Stimulated activated CD8-positive, alpha-beta memory T cell treated with anti-CD3 and anti-CD28 coated beads, Interleukin-4, amount 100 ng/mL, for 48 hours (primary cell): ENCODE data around the gene SLITRK6.
"Not testable (repeated sequence)": the region's sequence is repeated elsewhere in the genome, so short reads cannot be mapped to it uniquely, and the experiment has no call there.

Source experiments
- DNase-seq: peaks from one replicate; pipeline ENCODE4 v3.0.0-alpha.2; 2020

The SLITRK6 gene, protein sequence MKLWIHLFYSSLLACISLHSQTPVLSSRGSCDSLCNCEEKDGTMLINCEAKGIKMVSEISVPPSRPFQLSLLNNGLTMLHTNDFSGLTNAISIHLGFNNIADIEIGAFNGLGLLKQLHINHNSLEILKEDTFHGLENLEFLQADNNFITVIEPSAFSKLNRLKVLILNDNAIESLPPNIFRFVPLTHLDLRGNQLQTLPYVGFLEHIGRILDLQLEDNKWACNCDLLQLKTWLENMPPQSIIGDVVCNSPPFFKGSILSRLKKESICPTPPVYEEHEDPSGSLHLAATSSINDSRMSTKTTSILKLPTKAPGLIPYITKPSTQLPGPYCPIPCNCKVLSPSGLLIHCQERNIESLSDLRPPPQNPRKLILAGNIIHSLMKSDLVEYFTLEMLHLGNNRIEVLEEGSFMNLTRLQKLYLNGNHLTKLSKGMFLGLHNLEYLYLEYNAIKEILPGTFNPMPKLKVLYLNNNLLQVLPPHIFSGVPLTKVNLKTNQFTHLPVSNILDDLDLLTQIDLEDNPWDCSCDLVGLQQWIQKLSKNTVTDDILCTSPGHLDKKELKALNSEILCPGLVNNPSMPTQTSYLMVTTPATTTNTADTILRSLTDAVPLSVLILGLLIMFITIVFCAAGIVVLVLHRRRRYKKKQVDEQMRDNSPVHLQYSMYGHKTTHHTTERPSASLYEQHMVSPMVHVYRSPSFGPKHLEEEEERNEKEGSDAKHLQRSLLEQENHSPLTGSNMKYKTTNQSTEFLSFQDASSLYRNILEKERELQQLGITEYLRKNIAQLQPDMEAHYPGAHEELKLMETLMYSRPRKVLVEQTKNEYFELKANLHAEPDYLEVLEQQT

GRCh38 chr13:85799097-85799582, at the start of gene SLITRK6:
TSS of gene SLITRK6 (minus strand) at chr13:85799419. CDS start at chr13:85796508, 2,911 bp downstream.
- no peak for DNase-seq

GRCh38 chr13:85847012-85847411, 47.8 kb upstream of the SLITRK6 start:
- no peak for DNase-seq

DNA sequence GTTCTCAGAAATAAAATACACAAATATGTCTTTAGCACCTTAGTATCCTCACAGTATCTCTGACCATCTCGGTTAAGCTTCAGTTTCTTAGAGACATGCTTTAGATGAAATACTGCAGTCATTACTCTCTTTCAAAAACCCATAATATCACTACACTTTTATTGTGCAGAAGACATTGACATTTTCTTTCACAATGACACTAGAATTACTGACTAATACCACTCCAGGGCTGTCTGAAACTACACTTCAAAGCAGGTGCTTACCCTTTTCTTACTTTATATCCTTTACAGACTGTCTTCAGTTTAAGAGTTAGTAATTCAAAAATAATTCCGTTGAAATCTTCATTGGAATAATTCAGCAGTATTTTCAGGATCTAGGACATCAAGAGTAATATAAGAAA, 42.2 kb upstream of the SLITRK6 start:
- no peak for DNase-seq

GRCh38 chr13:85833921-85834320, 34.7 kb upstream of the SLITRK6 start:
- DNase-seq, result no peak

DNA sequence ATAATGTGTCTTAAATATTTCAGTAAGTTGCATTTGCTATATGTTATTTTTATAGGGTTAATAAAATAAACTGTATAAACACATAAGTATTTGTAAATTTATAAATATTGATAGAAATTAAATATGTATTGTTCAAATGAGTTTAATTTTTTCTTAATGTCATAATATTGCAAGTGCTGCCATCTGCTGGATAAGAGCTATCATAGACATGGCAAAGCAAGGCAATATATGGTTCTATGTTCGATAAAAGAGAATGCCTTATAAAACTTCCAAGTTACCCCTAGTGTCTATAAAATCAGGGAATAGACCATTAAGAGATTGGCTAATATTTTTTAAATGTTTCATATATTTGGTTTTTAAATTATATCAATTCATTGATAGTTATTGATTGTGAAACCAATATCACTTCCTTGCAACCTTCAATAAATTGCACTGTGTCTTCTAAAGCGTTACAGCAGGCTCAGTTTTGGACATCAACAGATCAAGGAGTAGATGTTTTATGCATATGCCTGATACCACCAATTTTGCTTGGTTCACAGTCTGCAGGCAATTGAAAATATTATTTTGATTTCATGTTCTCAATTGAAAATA, 29.0 kb upstream of the SLITRK6 start:
- no peak for DNase-seq

- DNase-seq, result no peak
Observed at GRCh38 chr13:85825454-85825853, 26.2 kb upstream of the SLITRK6 start.

DNA sequence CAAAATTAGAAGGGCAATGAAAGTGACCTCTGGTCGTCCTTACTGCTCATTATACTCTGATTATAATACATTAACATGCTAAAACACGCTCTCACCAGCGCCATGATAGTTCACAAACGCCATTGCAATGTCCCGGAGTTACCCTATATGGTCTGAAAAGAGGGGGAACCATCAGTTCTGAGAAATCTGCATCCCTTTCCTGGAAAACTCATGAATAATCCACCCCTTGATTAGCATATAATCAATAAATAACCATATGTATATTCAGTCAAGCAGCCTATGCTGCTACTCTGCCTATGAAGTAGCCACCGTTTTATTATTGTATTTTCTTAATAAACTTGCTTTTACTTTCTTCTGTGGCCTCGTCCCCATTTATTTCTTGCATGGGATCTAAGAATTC, 24.6 kb upstream of the SLITRK6 start:
- no peak for DNase-seq

- no peak for DNase-seq
Observed at GRCh38 chr13:85819513-85819912, 20.3 kb upstream of the SLITRK6 start.

DNA sequence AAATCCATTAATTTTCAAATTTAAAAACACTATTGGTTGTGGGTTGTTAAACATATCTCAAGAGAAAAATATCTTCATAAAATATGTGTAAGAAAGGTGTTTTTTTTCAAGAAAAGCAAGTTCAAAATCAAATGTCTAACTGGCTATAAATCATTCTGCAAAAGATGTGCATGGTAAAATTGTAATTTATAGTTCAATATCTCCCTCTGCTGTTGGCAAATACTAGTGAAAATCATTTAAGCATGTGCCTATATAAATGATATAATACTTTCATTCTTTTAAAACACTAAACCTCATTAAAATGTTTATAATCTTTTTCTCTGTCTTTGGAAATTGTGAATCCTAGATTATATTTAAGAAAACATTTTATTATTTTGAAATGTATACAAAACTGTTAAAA, 17.2 kb upstream of the SLITRK6 start:
- no peak for DNase-seq

GRCh38 chr13:85812282-85812681, 13.1 kb upstream of the SLITRK6 start:
- no peak for DNase-seq

DNA sequence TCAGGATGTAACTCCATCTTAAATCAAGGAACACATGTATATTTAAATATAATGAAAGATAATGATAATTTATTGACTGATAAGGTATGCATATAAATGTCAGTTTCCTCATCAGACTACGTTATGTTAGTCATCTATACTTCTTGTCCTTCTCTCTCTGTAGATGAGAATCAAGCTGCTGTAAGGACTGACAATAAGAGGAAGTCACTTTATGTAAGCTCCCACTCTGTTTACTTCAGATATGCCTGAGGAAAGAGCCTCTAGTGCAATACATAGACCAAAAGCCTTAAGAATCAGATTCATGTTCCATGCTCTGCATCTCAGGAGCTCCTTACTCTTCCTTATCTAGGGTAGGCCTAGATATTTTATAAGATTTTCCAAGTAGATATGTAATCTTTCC, 9.6 kb upstream of the SLITRK6 start:
- no peak for DNase-seq

- no peak for DNase-seq
Observed at GRCh38 chr13:85806553-85807175, 7.4 kb upstream of the SLITRK6 start.

- DNase-seq, result no peak
Observed at GRCh38 chr13:85798556-85798955, 663 bp downstream of the SLITRK6 start.

DNA sequence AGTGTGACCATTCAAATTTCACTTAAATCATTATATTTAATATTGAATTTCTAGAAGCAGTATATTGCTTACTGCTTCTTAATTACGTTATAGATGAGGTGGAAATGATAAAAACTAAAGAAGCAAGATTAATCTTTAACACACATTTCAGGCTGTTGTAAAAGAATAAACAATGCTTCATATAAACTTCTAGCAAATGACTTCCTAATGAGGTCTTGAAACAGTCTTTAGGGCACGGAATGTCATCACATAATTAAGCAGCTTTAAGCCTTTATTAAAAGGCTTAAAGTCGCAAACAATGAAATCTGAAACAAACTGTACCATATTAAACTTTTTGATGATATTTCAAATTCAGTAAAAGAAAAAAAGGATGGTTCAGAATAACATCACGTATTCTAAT, 1.9 kb downstream of the SLITRK6 start:
- no peak for DNase-seq

- no peak for DNase-seq
Observed at GRCh38 chr13:85785205-85785604, 14.0 kb downstream of the SLITRK6 start.

GRCh38 chr13:85772367-85772766, 26.9 kb downstream of the SLITRK6 start:
- no peak for DNase-seq

GRCh38 chr13:85771856-85772255, 27.4 kb downstream of the SLITRK6 start:
- no peak for DNase-seq

- DNase-seq, result no peak
Observed at GRCh38 chr13:85768946-85769345, 30.3 kb downstream of the SLITRK6 start.

DNA sequence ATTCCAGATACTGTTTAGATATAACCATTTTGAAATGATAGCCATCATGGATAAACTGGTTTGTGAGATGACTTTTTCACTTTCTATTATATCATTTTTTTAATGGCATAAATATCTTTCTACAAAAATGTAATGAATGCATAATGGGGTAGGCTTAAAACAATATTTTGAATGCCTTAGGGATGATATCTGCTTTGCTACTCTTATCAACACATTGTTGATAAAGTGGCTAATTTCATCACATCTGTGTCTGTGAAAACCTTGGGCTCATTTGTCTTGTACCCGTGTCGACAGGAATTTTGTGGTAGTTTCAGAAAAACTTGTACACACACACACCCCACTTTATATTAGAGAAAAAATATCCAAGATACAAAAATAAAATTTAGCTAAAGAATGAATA, 44.1 kb downstream of the SLITRK6 start:
- DNase-seq, result no peak

DNA sequence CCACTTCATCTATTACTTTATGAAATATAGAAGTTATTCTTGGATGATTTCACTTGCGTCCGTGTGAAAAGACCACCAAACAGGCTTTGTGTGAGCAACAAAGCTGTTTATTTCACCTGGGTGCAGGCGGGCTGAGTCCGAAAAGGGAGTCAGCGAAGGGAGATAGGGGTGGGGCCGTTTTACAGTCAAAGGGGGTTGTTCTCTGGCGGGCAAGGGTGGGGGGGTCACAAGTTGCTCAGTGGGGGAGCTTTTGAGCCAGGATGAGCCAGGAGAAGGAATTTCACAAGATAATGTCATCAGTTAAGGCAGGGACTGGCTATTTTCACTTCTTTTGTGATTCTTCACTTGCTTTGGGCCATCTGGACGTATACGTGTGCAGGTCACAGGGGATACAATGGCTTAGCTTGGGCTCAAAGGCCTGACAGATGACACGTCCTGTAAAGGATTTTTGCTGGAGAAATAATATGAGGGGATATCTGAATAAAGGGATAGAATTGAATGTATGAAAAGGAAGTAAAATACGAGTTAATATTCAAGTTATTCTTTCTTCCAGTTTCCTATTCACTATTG, 55.9 kb downstream of the SLITRK6 start:
- DNase-seq, result not testable (repeated sequence)
